Panc1 (cell line): ENCODE data around the gene ARHGAP25.

Source experiments
- CTCF ChIP-seq: fragments of 450-650 bp; IDR thresholded peaks from 2 replicates; pipeline ENCODE4 v1.5.1; 2017; ENCODE audit warnings: mild to moderate bottlenecking
- POLR2AphosphoS5 ChIP-seq: IDR thresholded peaks from 2 replicates; pipeline ENCODE4 v1.6.1; 2012; ENCODE audit warnings: mild to moderate bottlenecking, low read depth, low read length, moderate library complexity
- TCF7L2 ChIP-seq: IDR thresholded peaks from 2 replicates; pipeline ENCODE4 v1.6.1; 2011; ENCODE audit warnings: mild to moderate bottlenecking, low read depth, low read length, inconsistent platforms

GRCh38 chr2:68850524-68850923 is 115.9 kb downstream of the ARHGAP25 start:
- TF ChIP-seq CTCF (no peak), TCF7L2 (no peak), POLR2AphosphoS5 (no peak)
